GM12864 (cell line): ENCODE measurements around the gene HRH3.

Experiments used
- DNase-seq: peaks from one replicate; pipeline ENCODE4 v3.0.0-alpha.2; 2011; ENCODE audit warnings: low read depth
- H3K4me3 ChIP-seq: 2 replicates; pipeline ENCODE4 v1.5.1; 2011; ENCODE audit warnings: mild to moderate bottlenecking, low read depth, low read length, control low read depth
- CTCF ChIP-seq: IDR thresholded peaks from 2 replicates; pipeline ENCODE4 v1.5.1; 2011; ENCODE audit warnings: low read depth, mild to moderate bottlenecking, moderate library complexity, low read length, control low read depth, inconsistent platforms; ENCODE audit errors: missing control alignments

Gene HRH3

GRCh38 chr20:62198496-62198895 is 21.6 kb downstream of the HRH3 start:
- DNase-seq, result no peak
- TF ChIP-seq CTCF, result no peak
- H3K4me3 ChIP-seq, result no peak overlapping the region

- no peak for TF ChIP-seq CTCF
- no peak overlapping the region for H3K4me3 ChIP-seq
- DNase-seq, result no peak
Observed at GRCh38 chr20:62197801-62198200, 22.3 kb downstream of the HRH3 start.

- TF ChIP-seq CTCF, result no peak
- DNase-seq, result no peak
- no peak overlapping the region for H3K4me3 ChIP-seq
Observed at GRCh38 chr20:62197311-62197710, 22.8 kb downstream of the HRH3 start.

GRCh38 chr20:62196286-62196685 is 23.8 kb downstream of the HRH3 start:
- no peak overlapping the region for H3K4me3 ChIP-seq
- no peak for DNase-seq
- TF ChIP-seq CTCF, result no peak

DNA sequence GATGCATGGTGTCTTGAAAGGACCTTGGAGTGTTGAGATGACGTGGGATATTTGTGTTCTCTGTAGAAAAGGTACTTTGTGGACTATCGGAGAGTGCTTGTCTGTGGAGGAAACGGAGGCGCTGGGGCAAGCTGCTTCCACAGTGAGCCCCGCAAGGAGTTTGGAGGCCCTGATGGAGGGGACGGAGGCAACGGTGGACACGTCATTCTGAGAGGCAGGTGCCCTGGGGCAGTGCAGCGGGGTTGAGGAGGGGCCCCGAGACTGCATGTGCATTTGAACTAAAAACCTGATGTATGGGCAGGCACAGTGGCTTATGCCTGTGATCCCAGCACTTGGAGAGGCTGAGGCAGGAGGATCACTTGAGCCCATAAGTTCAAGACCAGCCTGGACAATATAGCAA is 24.3 kb downstream of the HRH3 start:
- no peak for TF ChIP-seq CTCF
- no peak overlapping the region for H3K4me3 ChIP-seq
- DNase-seq, result no peak

GRCh38 chr20:62195075-62195405 is 25.0 kb downstream of the HRH3 start:
- H3K4me3 ChIP-seq, result no peak overlapping the region
- no peak for TF ChIP-seq CTCF
- no peak for DNase-seq

GRCh38 chr20:62193079-62194025 is 26.7 kb downstream of the HRH3 start:
- no peak for DNase-seq
- H3K4me3 ChIP-seq, result no peak overlapping the region
- no peak for TF ChIP-seq CTCF
